ENCODE measurements around the gene SERPINB1. TPM values are rescaled to one million over a fixed set of nuclear protein-coding genes. Genes with fewer than 3 reads are reported as not detected.

SERPINB1 gene
- total RNA-seq, 3 donors from 2014 or later: 35.1 to 53.6 (median 51.8) TPM

DNA sequence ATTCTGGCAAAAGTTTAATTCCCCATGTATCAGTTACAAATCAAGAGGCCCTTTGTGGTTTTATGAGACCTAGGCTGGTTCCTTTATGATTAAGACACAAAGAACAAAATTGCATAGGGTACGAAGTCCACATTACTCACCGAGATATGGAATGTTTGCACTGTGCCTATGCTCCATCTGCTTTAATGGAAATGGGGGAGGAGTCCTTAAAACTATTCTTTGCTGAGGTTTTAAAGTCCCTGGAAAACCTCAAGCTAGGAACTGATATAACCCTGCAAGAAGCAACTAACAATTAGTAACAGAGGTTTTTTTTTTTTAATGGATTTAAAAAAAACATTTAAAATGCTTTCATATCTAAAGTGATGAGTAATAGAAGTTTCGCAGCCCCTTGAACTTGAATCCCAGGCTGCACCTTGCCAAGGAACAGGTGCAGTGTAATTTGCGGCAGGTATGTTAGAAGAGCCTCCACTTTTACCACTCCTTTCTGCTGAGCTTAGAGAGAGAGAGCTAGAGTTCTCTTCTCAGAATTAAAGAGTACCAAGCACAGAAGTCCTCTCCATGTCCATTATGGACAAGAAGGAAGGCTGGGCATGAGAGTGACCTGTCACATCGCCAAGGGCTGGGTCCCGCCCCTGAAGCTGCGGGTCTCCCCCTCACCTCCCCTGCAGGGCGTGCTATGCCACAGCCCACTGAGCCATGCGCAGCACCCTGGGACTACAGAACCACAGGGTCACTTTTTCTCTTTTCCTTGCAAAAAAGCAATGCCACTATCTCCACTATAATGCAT is 2.3 kb downstream of the SERPINB1 start:
- Histone ChIP-seq H3K4me1 (peaks cover 12 to 28% of the 10 kb centered on the region in 2 donors), H3K27ac (peak overlapping the region in 1 of 2 donors; percentile 100), H3K27me3 (no peaks in the 10 kb centered on the region), H3K4me3 (peak overlapping the region; percentile 52 to 91 (median 72)), H3K9me3 (no peaks in the 10 kb centered on the region), H3K36me3 (no peaks in the 10 kb centered on the region)
- intact Hi-C loops (cut with DNase I; ENCODE audit: low total_unique reads): no loop called here
- TF ChIP-seq POLR2AphosphoS5 (IDR thresholded peaks at IDR 0.05) (no peak), CTCF (IDR thresholded peaks at IDR 0.05) (no peak), POLR2A (IDR thresholded peaks at IDR 0.05) (no peak)
- no peak for DNase-seq (ENCODE audit: low spot score in 2 of 2)

GRCh38 chr6:2838251-2838650 is 3.4 kb downstream of the SERPINB1 start:
- TF ChIP-seq POLR2AphosphoS5 (IDR thresholded peaks at IDR 0.05) (no peak), POLR2A (IDR thresholded peaks at IDR 0.05) (no peak), CTCF (IDR thresholded peaks at IDR 0.05) (no peak)
- intact Hi-C loops (cut with DNase I; ENCODE audit: low total_unique reads): no loop called here
- peaks cover 12 to 27% of the 10 kb centered on the region in 2 donors for H3K4me1 ChIP-seq
- H3K9me3 ChIP-seq: no peaks in the 10 kb centered on the region
- no peaks in the 10 kb centered on the region for H3K27me3 ChIP-seq
- H3K4me3 ChIP-seq: no peak overlapping the region
- H3K27ac ChIP-seq: no peak overlapping the region
- no peaks in the 10 kb centered on the region for H3K36me3 ChIP-seq
- DNase-seq (ENCODE audit: low spot score in 2 of 2): no peak

- no peak overlapping the region for H3K4me3 ChIP-seq
- intact Hi-C loops (cut with DNase I; ENCODE audit: low total_unique reads): no loop called here
- no peaks in the 10 kb centered on the region for H3K27me3 ChIP-seq
- TF ChIP-seq POLR2A (IDR thresholded peaks at IDR 0.05) (no peak), CTCF (IDR thresholded peaks at IDR 0.05) (no peak), POLR2AphosphoS5 (IDR thresholded peaks at IDR 0.05) (no peak)
- H3K36me3 ChIP-seq: no peaks in the 10 kb centered on the region
- H3K9me3 ChIP-seq: no peaks in the 10 kb centered on the region
- no peaks in the 10 kb centered on the region for H3K4me1 ChIP-seq
- no peak for DNase-seq (ENCODE audit: low spot score in 2 of 2)
- no peak overlapping the region for H3K27ac ChIP-seq
Measured at GRCh38 chr6:2834262-2834661, 7.4 kb downstream of the SERPINB1 start.

DNA sequence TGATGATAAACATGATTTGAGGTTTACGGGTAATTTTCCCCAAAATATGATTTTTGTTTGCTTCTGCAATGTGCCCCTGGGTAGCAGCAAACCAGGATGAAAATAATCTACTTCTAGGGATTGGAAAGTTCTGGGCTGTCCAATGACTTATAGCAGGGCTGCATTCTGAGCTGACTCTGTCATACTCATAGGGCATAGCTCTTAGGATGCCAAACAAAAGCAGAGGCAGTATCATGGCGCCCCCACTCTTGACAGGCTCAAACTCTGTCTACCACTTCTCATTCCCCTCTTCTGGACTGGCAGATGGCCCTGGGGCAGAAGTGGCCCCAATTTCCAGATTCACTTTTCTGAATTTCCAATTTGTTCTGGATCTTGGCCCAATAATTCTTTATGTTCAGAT is 10.3 kb downstream of the SERPINB1 start:
- no peak overlapping the region for H3K27ac ChIP-seq
- intact Hi-C loops (cut with DNase I; ENCODE audit: low total_unique reads): no loop called here
- TF ChIP-seq CTCF (IDR thresholded peaks at IDR 0.05): no peak
- no peak for TF ChIP-seq POLR2A (IDR thresholded peaks at IDR 0.05)
- no peak for TF ChIP-seq POLR2AphosphoS5 (IDR thresholded peaks at IDR 0.05)
- no peaks in the 10 kb centered on the region for H3K36me3 ChIP-seq
- H3K4me1 ChIP-seq: no peaks in the 10 kb centered on the region
- no peak overlapping the region for H3K4me3 ChIP-seq
- no peaks in the 10 kb centered on the region for H3K27me3 ChIP-seq
- DNase-seq (ENCODE audit: low spot score in 2 of 2): no peak
- H3K9me3 ChIP-seq: no peaks in the 10 kb centered on the region

GRCh38 chr6:2830183-2830582 is 11.5 kb downstream of the SERPINB1 start:
- H3K36me3 ChIP-seq: no peaks in the 10 kb centered on the region
- H3K4me3 ChIP-seq: no peak overlapping the region
- H3K27me3 ChIP-seq: no peaks in the 10 kb centered on the region
- TF ChIP-seq POLR2AphosphoS5 (IDR thresholded peaks at IDR 0.05) (no peak), CTCF (IDR thresholded peaks at IDR 0.05) (no peak), POLR2A (IDR thresholded peaks at IDR 0.05) (no peak)
- DNase-seq (ENCODE audit: low spot score in 2 of 2): no peak
- no peaks in the 10 kb centered on the region for H3K4me1 ChIP-seq
- no peaks in the 10 kb centered on the region for H3K9me3 ChIP-seq
- intact Hi-C loops (cut with DNase I; ENCODE audit: low total_unique reads): no loop called here
- no peak overlapping the region for H3K27ac ChIP-seq
